Endometrium (tissue), 2 donors: ENCODE data around the gene LRRC14B.
"Not testable (repeated sequence)": the region's sequence is repeated elsewhere in the genome, so short reads cannot be mapped to it uniquely, and the experiment has no call there.

ENCODE experiments used
- FAIRE-seq: peaks from 2 replicates; lab custom pipeline; 2012; peaks lifted over from hg19 to GRCh38; lab: Jason Lieb, UNC
- donor health status: control.
- donor health status: control.

LRRC14B gene

DNA sequence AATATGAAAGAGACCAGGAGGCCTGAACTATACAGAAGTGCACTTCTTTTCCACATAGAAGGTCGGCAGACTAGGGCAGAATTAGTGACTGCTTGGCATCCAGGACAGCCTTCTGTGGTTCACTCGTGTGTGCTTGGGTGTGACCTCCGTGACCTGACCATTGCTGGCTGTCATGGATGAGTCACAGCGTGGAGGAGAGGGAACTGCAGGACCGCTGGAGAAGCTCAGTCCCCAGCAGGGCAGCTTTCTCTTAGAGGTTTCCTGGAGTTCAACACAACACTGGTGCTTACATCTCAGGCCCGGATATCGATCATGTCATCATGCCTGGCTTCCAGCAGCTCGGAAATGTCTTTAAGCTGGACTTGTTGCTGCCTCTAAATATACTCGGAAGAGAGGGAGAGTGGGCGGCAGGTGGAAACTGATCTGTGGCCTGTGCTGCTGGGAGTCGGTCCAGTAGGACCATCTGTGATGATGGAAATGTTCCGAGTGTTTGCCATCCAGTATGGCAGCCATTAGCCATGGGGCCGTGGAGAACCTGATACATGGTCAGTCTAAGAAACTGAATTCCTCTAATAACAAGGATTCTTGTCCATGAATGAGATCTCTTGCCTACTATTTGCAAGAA is 49.9 kb downstream of the LRRC14B start:
- FAIRE-seq = not testable (repeated sequence)

GRCh38 chr5:243683-244367 is 52.5 kb downstream of the LRRC14B start:
- FAIRE-seq = not testable (repeated sequence)

GRCh38 chr5:245717-246116 is 54.4 kb downstream of the LRRC14B start:
- FAIRE-seq = not testable (repeated sequence)
